Vagina (tissue), 2 donors: Measurements from ENCODE around the gene TRIM74.
"Not testable (repeated sequence)": the region's sequence is repeated elsewhere in the genome, so short reads cannot be mapped to it uniquely, and the experiment has no call there.

Source experiments
- CTCF ChIP-seq, 3 experiments: fragments of 450-650 bp in 2 of 3; fragments of 200-600 bp in 1 of 3; sonication (generic) in 1 of 3; IDR thresholded peaks; one replicate each; pipeline ENCODE4 v1.5.1; 2017 to 2019; ENCODE audit warnings: antibody characterized with exemption in 3 of 3, mild to moderate bottlenecking in 2 of 3, moderate library complexity in 2 of 3
- POLR2AphosphoS5 ChIP-seq, 2 donors: sonication (generic); formaldehyde crosslinking; IDR thresholded peaks; one replicate each; pipeline ENCODE4 v1.9.0; 2017; ENCODE audit warnings: antibody characterized with exemption in 2 of 2, mild to moderate bottlenecking in 2 of 2, low read depth in 1 of 2; ENCODE audit not compliant: insufficient read depth in 1 of 2

GRCh38 chr7:72976434-72976833 lies 7.2 kb upstream of the TRIM74 start:
- not testable (repeated sequence) for TF ChIP-seq CTCF (IDR thresholded peaks at IDR 0.05); POLR2AphosphoS5 (IDR thresholded peaks at IDR 0.05; ENCODE audit: insufficient read depth in 1 of 2, low read depth in 1 of 2)
